PC-3 (cell line): Measurements from ENCODE around the gene PLA2G4F.

Source experiments
- CTCF ChIP-seq: fragments of 300-600 bp; sonication (generic); conservative IDR thresholded peaks from 2 replicates; pipeline ENCODE4 v1.5.1; 2017; ENCODE audit warnings: antibody characterized with exemption, low read depth, mild to moderate bottlenecking, low read length
- EZH2 ChIP-seq: fragments of 300-600 bp; sonication (generic); IDR thresholded peaks from one replicate; pipeline ENCODE4 v1.6.1; 2017; ENCODE audit warnings: antibody characterized with exemption, mild to moderate bottlenecking, low read length; ENCODE audit not compliant: unreplicated experiment
- EZH2phosphoT487 ChIP-seq: fragments of 300-600 bp; sonication (generic); IDR thresholded peaks from 2 replicates; pipeline ENCODE4 v1.6.1; 2018; ENCODE audit warnings: mild to moderate bottlenecking, antibody characterized with exemption, low read length, borderline replicate concordance

DNA sequence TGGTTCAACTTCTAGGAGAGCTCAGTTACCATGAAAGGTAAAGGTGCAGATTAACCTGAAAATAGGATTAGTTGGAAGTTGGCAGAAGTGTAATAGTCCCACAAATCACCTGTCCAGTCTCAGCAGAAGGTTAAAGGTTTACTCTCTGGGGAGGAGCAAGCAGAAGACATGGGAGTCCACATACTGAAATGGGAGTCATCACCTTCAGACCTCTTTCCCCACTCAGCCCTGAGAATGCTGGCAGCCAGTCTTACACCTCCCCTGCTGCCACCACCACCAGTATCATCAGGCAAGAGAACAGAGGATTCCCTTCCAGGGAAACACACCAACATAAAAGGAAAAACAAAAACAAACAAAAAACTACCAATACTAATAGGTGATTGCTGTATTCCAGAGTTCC is 48.2 kb downstream of the PLA2G4F start:
- TF ChIP-seq CTCF (no peak), EZH2phosphoT487 (no peak), EZH2 (no peak)
